Fibroblast of pulmonary artery (primary cell): ENCODE results near the gene FDCSP.

Source experiments
- DNase-seq: peaks from one replicate; pipeline ENCODE4 v3.0.0-alpha.2; 2010; ENCODE audit warnings: low read depth
- H3K4me3 ChIP-seq: replicated peaks from 2 replicates; pipeline ENCODE4 v1.5.1; 2011; ENCODE audit warnings: low read depth, mild to moderate bottlenecking, control low read depth, low read length, moderate library complexity
- CTCF ChIP-seq: IDR thresholded peaks from 2 replicates; pipeline ENCODE4 v1.5.1; 2011; ENCODE audit warnings: mild to moderate bottlenecking, control low read depth, low read length, inconsistent platforms; ENCODE audit errors: missing control alignments

The FDCSP gene

GRCh38 chr4:70225824-70226223 lies at the start of gene FDCSP:
Gene FDCSP (plus strand): TSS chr4:70226124. CDS start chr4:70231195, 5,071 bp downstream.
- DNase-seq, result no peak
- TF ChIP-seq CTCF, result no peak
- no peak within 1 kb of the TSS for H3K4me3 ChIP-seq

- TF ChIP-seq CTCF, result no peak
- no peak for DNase-seq
- no peak overlapping the region for H3K4me3 ChIP-seq
Observed at GRCh38 chr4:70177090-70177489, 48.8 kb upstream of the FDCSP start.

GRCh38 chr4:70178075-70178660 lies 47.8 kb upstream of the FDCSP start:
- DNase-seq, result no peak
- TF ChIP-seq CTCF, result no peak
- no peak overlapping the region for H3K4me3 ChIP-seq

- DNase-seq, result no peak
- no peak for TF ChIP-seq CTCF
- no peak overlapping the region for H3K4me3 ChIP-seq
Observed at GRCh38 chr4:70179811-70180210, 46.1 kb upstream of the FDCSP start.

GRCh38 chr4:70181864-70182263 lies 44.1 kb upstream of the FDCSP start:
- no peak for TF ChIP-seq CTCF
- DNase-seq, result no peak
- no peak overlapping the region for H3K4me3 ChIP-seq

GRCh38 chr4:70182517-70183167 lies 43.3 kb upstream of the FDCSP start:
- no peak for TF ChIP-seq CTCF
- no peak for DNase-seq
- H3K4me3 ChIP-seq, result no peak overlapping the region
